Liver (tissue), 9 donors: ENCODE data around the gene ZNF629. TPM values are rescaled to one million over a fixed set of nuclear protein-coding genes. Genes with fewer than 3 reads are reported as not detected.
A peak's percentile ranks its signal among the peaks of the same experiment; 100 is the strongest.

ENCODE experiments used
- DNase-seq: peaks from one replicate; pipeline ENCODE4 v3.0.0-alpha.2; 2017; ENCODE audit warnings: low spot score
- H3K27ac ChIP-seq, 2 donors: one replicate each; pipeline ENCODE4 v1.7.0; 2013; ENCODE audit warnings: inconsistent platforms in 2 of 2, low read length in 2 of 2, control low read depth in 1 of 2, low read depth in 1 of 2, mild to moderate bottlenecking in 1 of 2
- H3K27me3 ChIP-seq, 4 donors: one replicate each; pipeline versions ENCODE4 v1.6.1 to v1.7.0; 2013; ENCODE audit warnings: low read length in 3 of 4, inconsistent platforms in 1 of 4, mild to moderate bottlenecking in 1 of 4, moderate library complexity in 1 of 4; ENCODE audit not compliant: control insufficient read depth in 4 of 4, insufficient read depth in 4 of 4
- H3K36me3 ChIP-seq, 4 donors: one replicate each; pipeline versions ENCODE4 v1.6.1 to v1.7.0; 2013; ENCODE audit warnings: low read length in 3 of 4, mild to moderate bottlenecking in 3 of 4, low read depth in 1 of 4, moderate library complexity in 1 of 4; ENCODE audit not compliant: control insufficient read depth in 4 of 4, insufficient read depth in 3 of 4
- H3K4me1 ChIP-seq, 4 donors: one replicate each; pipeline versions ENCODE4 v1.6.1 to v1.7.0; 2013; ENCODE audit warnings: low read length in 3 of 4, mild to moderate bottlenecking in 3 of 4, moderate library complexity in 1 of 4; ENCODE audit not compliant: control insufficient read depth in 4 of 4, insufficient read depth in 4 of 4
- H3K4me3 ChIP-seq, 3 donors: one replicate each; pipeline versions ENCODE4 v1.6.1 to v1.7.0; 2013; ENCODE audit warnings: low read length in 3 of 3, control low read depth in 1 of 3, low read depth in 1 of 3, mild to moderate bottlenecking in 1 of 3
- H3K9ac ChIP-seq, 2 donors: one replicate each; pipeline ENCODE4 v1.7.0; 2013; ENCODE audit warnings: low read length in 2 of 2, mild to moderate bottlenecking in 2 of 2, moderate library complexity in 2 of 2, control low read depth in 1 of 2, low read depth in 1 of 2
- H3K9me3 ChIP-seq, 4 donors: one replicate each; pipeline versions ENCODE4 v1.6.1 to v1.7.0; 2013; ENCODE audit warnings: low read length in 3 of 4; ENCODE audit not compliant: control insufficient read depth in 4 of 4
- ATF3 ChIP-seq: IDR thresholded peaks from 2 replicates; pipeline ENCODE4 v1.6.1; 2016; ENCODE audit warnings: antibody characterized with exemption
- CTCF ChIP-seq: fragments of 150-350 bp; IDR thresholded peaks from 2 replicates; pipeline ENCODE4 v1.5.1; 2017; ENCODE audit warnings: improper control_type of control experiment, low read depth, low read length; ENCODE audit not compliant: missing input control
- EGR1 ChIP-seq, 2 donors: IDR thresholded peaks; 2 replicates each; pipeline ENCODE4 v1.6.1; 2016 to 2018; ENCODE audit warnings: antibody characterized with exemption in 2 of 2, low read depth in 2 of 2
- FOXA1 ChIP-seq: IDR thresholded peaks from 2 replicates; pipeline ENCODE4 v1.6.1; 2016; ENCODE audit warnings: antibody characterized with exemption
- FOXA2 ChIP-seq: IDR thresholded peaks from 2 replicates; pipeline ENCODE4 v1.6.1; 2016; ENCODE audit warnings: antibody characterized with exemption
- GABPA ChIP-seq, 2 donors: IDR thresholded peaks in 1 of 2; conservative IDR thresholded peaks in 1 of 2; 2 replicates each; pipeline ENCODE4 v1.6.1; 2016; ENCODE audit warnings: antibody characterized with exemption in 2 of 2, mild to moderate bottlenecking in 1 of 2, moderate library complexity in 1 of 2
- HNF4A ChIP-seq, 2 donors: conservative IDR thresholded peaks; 2 replicates each; pipeline ENCODE4 v1.6.1; 2016; ENCODE audit warnings: antibody characterized with exemption in 2 of 2, mild to moderate bottlenecking in 2 of 2
- HNF4G ChIP-seq: IDR thresholded peaks from 2 replicates; pipeline ENCODE4 v1.6.1; 2016; ENCODE audit warnings: antibody characterized with exemption
- JUND ChIP-seq, 2 donors: IDR thresholded peaks; 2 replicates each; pipeline ENCODE4 v1.6.1; 2016; ENCODE audit warnings: antibody characterized with exemption in 2 of 2
- MAX ChIP-seq: IDR thresholded peaks from 2 replicates; pipeline ENCODE4 v1.6.1; 2016; ENCODE audit warnings: antibody characterized with exemption
- RAD21 ChIP-seq, 2 donors: IDR thresholded peaks; 2 replicates each; pipeline ENCODE4 v1.6.1; 2016; ENCODE audit warnings: antibody characterized with exemption in 2 of 2, mild to moderate bottlenecking in 2 of 2
- RXRA ChIP-seq, 2 donors: IDR thresholded peaks; 2 replicates each; pipeline ENCODE4 v1.6.1; 2017 to 2018; ENCODE audit warnings: antibody characterized with exemption in 2 of 2, mild to moderate bottlenecking in 1 of 2
- SP1 ChIP-seq: IDR thresholded peaks from 2 replicates; pipeline ENCODE4 v1.6.1; 2018; ENCODE audit warnings: antibody characterized with exemption, mild to moderate bottlenecking
- YY1 ChIP-seq: IDR thresholded peaks from 2 replicates; pipeline ENCODE4 v1.6.1; 2016; ENCODE audit warnings: antibody characterized with exemption, mild to moderate bottlenecking
- WGBS: extraction: QIAGEN DNeasy Blood & Tissue Kit; methylation state at CpG from one replicate; pipeline ENCODE4 v1.1.7; 2013; 5-methylcytosine and 5-hydroxymethylcytosine counted together
- polyA plus RNA-seq, 2 donors: library from polyadenylated mRNA; stranded (reverse) in 1 of 2; unstranded in 1 of 2; fragments of 200-250 nt in 1 of 2; fragments of >200 nt in 1 of 2; fragmentation: Nextera tagmentation in 1 of 2; extraction: Ambion mirVana in 1 of 2; gene quantifications; one replicate each; pipeline versions ENCODE4 v1.2.1 to v1.2.3, GENCODE V29; 2013 to 2015
- total RNA-seq, 2 donors: library from RNA; depleted of rRNA; stranded (reverse); fragments of >200 nt; gene quantifications; one replicate each; pipeline ENCODE4 v1.2.3, GENCODE V29; 2014
- TF ChIP-seq, protein P1 (sequence below): IDR thresholded peaks from 2 replicates; pipeline ENCODE4 v1.6.1; 2016; ENCODE audit warnings: antibody characterized with exemption, mild to moderate bottlenecking
- donor health status: healthy.
- donor health status: healthy.
- donor health status: healthy.
- donor health status: healthy.
- donor health status: healthy.

ZNF629 gene
- total and polyA plus RNA-seq, 4 donors, result 0.86 to 4.2 (median 3.4) TPM

GRCh38 chr16:30750201-30750600 lies 36.8 kb downstream of the ZNF629 start:
- Histone ChIP-seq H3K9me3 (no peaks in the 10 kb centered on the region), H3K4me1 (peaks cover 1 to 40% (median 26%) of the 10 kb centered on the region in 4 donors), H3K27me3 (no peaks in the 10 kb centered on the region), H3K9ac (no peak overlapping the region), H3K27ac (no peak overlapping the region), H3K4me3 (no peak overlapping the region), H3K36me3 (peaks cover 3 to 9% (median 5%) of the 10 kb centered on the region in 4 donors)
- 80% methylated on average over 4 of the region's 4 CpGs for WGBS
- TF ChIP-seq, protein P1, sequence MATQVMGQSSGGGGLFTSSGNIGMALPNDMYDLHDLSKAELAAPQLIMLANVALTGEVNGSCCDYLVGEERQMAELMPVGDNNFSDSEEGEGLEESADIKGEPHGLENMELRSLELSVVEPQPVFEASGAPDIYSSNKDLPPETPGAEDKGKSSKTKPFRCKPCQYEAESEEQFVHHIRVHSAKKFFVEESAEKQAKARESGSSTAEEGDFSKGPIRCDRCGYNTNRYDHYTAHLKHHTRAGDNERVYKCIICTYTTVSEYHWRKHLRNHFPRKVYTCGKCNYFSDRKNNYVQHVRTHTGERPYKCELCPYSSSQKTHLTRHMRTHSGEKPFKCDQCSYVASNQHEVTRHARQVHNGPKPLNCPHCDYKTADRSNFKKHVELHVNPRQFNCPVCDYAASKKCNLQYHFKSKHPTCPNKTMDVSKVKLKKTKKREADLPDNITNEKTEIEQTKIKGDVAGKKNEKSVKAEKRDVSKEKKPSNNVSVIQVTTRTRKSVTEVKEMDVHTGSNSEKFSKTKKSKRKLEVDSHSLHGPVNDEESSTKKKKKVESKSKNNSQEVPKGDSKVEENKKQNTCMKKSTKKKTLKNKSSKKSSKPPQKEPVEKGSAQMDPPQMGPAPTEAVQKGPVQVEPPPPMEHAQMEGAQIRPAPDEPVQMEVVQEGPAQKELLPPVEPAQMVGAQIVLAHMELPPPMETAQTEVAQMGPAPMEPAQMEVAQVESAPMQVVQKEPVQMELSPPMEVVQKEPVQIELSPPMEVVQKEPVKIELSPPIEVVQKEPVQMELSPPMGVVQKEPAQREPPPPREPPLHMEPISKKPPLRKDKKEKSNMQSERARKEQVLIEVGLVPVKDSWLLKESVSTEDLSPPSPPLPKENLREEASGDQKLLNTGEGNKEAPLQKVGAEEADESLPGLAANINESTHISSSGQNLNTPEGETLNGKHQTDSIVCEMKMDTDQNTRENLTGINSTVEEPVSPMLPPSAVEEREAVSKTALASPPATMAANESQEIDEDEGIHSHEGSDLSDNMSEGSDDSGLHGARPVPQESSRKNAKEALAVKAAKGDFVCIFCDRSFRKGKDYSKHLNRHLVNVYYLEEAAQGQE, result no peak
- TF ChIP-seq RXRA (IDR thresholded peaks at IDR 0.05) (no peak), RAD21 (IDR thresholded peaks at IDR 0.05) (no peak), SP1 (no peak), GABPA (IDR thresholded peaks at IDR 0.05 in 1 of 2, conservative IDR thresholded peaks at IDR 0.05 in 1 of 2) (no peak), YY1 (no peak), EGR1 (IDR thresholded peaks at IDR 0.05; ENCODE audit: low read depth in 2 of 2) (no peak), ATF3 (no peak)
- no peak for DNase-seq

- peaks cover 0 to 34% (median 19%) of the 10 kb centered on the region in 4 donors for H3K4me1 ChIP-seq
- no peaks in the 10 kb centered on the region for H3K9me3 ChIP-seq
- 14% methylated on average over 36 of the region's 36 CpGs for WGBS
- peak; percentile 48 for DNase-seq
- H3K27ac ChIP-seq, result peak overlapping the region in 1 of 2 donors; percentile 59
- peaks cover 4 to 6% (median 5%) of the 10 kb centered on the region in 4 donors for H3K36me3 ChIP-seq
- no peaks in the 10 kb centered on the region for H3K27me3 ChIP-seq
- TF ChIP-seq HNF4A (conservative IDR thresholded peaks at IDR 0.05), result no peak
- TF ChIP-seq FOXA2, result no peak
- no peak for TF ChIP-seq MAX
- no peak for TF ChIP-seq HNF4G
- TF ChIP-seq, protein P1, result no peak
- TF ChIP-seq EGR1 (IDR thresholded peaks at IDR 0.05; ENCODE audit: low read depth in 2 of 2), result no peak
- TF ChIP-seq FOXA1, result no peak
- TF ChIP-seq YY1, result no peak
- TF ChIP-seq CTCF, result no peak
- TF ChIP-seq RXRA (IDR thresholded peaks at IDR 0.05), result no peak
- TF ChIP-seq ATF3, result no peak
- no peak for TF ChIP-seq JUND (IDR thresholded peaks at IDR 0.05)
- no peak for TF ChIP-seq GABPA (IDR thresholded peaks at IDR 0.05 in 1 of 2, conservative IDR thresholded peaks at IDR 0.05 in 1 of 2)
- no peak for TF ChIP-seq RAD21 (IDR thresholded peaks at IDR 0.05)
- H3K9ac ChIP-seq, result no peak overlapping the region
- H3K4me3 ChIP-seq, result peak overlapping the region; percentile 67 to 96 (median 79)
These were observed 38.2 kb downstream of the ZNF629 start for GRCh38 chr16:30748634-30749445.
